NCI-H524 (cell line): ENCODE measurements around the gene ACSF3.

Source experiments
- DNase-seq, 2 experiments: peaks; one replicate each; lab custom pipeline; 2025; lab: John Stamatoyannopoulos, UW

The ACSF3 gene

GRCh38 chr16:89190150-89190958, 96.7 kb downstream of the ACSF3 start:
- DNase-seq, result no peak

- DNase-seq, result no peak
Observed at GRCh38 chr16:89191033-89191900, 97.6 kb downstream of the ACSF3 start.

- no peak for DNase-seq
Observed at GRCh38 chr16:89191901-89192185, 98.2 kb downstream of the ACSF3 start.

GRCh38 chr16:89192186-89192955, 98.7 kb downstream of the ACSF3 start:
- peak in 1 of 2 experiments; percentile 25 for DNase-seq

GRCh38 chr16:89192956-89193575, 99.4 kb downstream of the ACSF3 start:
- DNase-seq, result no peak

GRCh38 chr16:89193576-89194293, 100.1 kb downstream of the ACSF3 start:
- no peak for DNase-seq

GRCh38 chr16:89194340-89195311, 101.0 kb downstream of the ACSF3 start:
- DNase-seq, result no peak

GRCh38 chr16:89195521-89196171, 102.0 kb downstream of the ACSF3 start:
- no peak for DNase-seq

- no peak for DNase-seq
Observed at GRCh38 chr16:89197033-89197632, 103.5 kb downstream of the ACSF3 start.

- no peak for DNase-seq
Observed at GRCh38 chr16:89197633-89198416, 104.2 kb downstream of the ACSF3 start.

GRCh38 chr16:89198417-89199240, 105.0 kb downstream of the ACSF3 start:
- DNase-seq, result no peak

GRCh38 chr16:89199241-89200123, 105.8 kb downstream of the ACSF3 start:
- DNase-seq, result no peak

- DNase-seq, result no peak
Observed at GRCh38 chr16:89200124-89200849, 106.6 kb downstream of the ACSF3 start, which contains the start of gene SLC22A31. Gene SLC22A31, minus strand, starts transcription at chr16:89200537. Its CDS starts 36 bp downstream, at chr16:89200501.

GRCh38 chr16:89200850-89201411, 107.3 kb downstream of the ACSF3 start:
- no peak for DNase-seq
